HEK293 (cell line): ENCODE measurements around the gene MAML3.

Experiments used
- CTCF ChIA-PET: fragments of 350-600 bp; formaldehyde crosslinking; extraction: SDS; loops from one replicate; lab custom pipeline; 2021; ENCODE audit warnings: antibody characterized with exemption; lab: Yijun Ruan, JAX
- POLR2A ChIA-PET: fragments of 300-600 bp; formaldehyde crosslinking; extraction: SDS; loops from one replicate; lab custom pipeline; 2020; ENCODE audit warnings: antibody characterized with exemption, inconsistent platforms; lab: Yijun Ruan, JAX
- H3K27ac ChIP-seq: fragments of 200-500 bp; sonication (Bioruptor generic); 2 replicates; pipeline ENCODE4 v1.5.1; 2014; ENCODE audit warnings: low read depth, low read length, control low read depth, inconsistent platforms; ENCODE audit errors: extremely low read depth
- H3K36me3 ChIP-seq, 2 experiments: fragments of 200-500 bp in 1 of 2; sonication (Bioruptor generic) in 1 of 2; 1 replicate in 1 of 2; 2 replicates in 1 of 2; pipeline ENCODE4 v1.5.1; 2014 to 2017; ENCODE audit warnings: inconsistent platforms in 2 of 2, low read length in 2 of 2; ENCODE audit not compliant: control insufficient read depth in 2 of 2, insufficient read depth in 1 of 2
- H3K4me1 ChIP-seq: fragments of 200-500 bp; sonication (Bioruptor generic); 2 replicates; pipeline ENCODE4 v1.5.1; 2014; ENCODE audit warnings: mild to moderate bottlenecking, low read length, inconsistent platforms; ENCODE audit not compliant: control insufficient read depth, insufficient read depth
- H3K4me3 ChIP-seq: 2 replicates; pipeline ENCODE4 v1.5.1; 2011; ENCODE audit warnings: low read depth, mild to moderate bottlenecking, control low read depth, low read length, moderate library complexity
- H3K9me3 ChIP-seq: fragments of 200-500 bp; sonication (Bioruptor generic); 2 replicates; pipeline ENCODE4 v1.5.1; 2014; ENCODE audit warnings: low read depth, low read length, inconsistent platforms; ENCODE audit not compliant: control insufficient read depth, insufficient read depth
- GLI2 ChIP-seq: fragments of 450-650 bp; formaldehyde crosslinking; IDR thresholded peaks from 2 replicates; pipeline ENCODE4; 2017; ENCODE audit warnings: missing biosample characterization, missing genetic modification characterization, low read depth, borderline replicate concordance
- GLIS2 ChIP-seq: fragments of 450-650 bp; formaldehyde crosslinking; IDR thresholded peaks from 2 replicates; pipeline ENCODE4 v1.5.1; 2016; ENCODE audit warnings: missing biosample characterization, missing genetic modification characterization
- MYNN ChIP-seq: fragments of 450-650 bp; formaldehyde crosslinking; IDR thresholded peaks from 2 replicates; pipeline ENCODE4 v1.5.1; 2016; ENCODE audit warnings: missing biosample characterization, missing genetic modification characterization, borderline replicate concordance
- ZBTB10 ChIP-seq: fragments of 450-650 bp; formaldehyde crosslinking; IDR thresholded peaks from 2 replicates; pipeline ENCODE4 v1.5.1; 2016; ENCODE audit warnings: missing biosample characterization, missing genetic modification characterization
- ZEB2 ChIP-seq: fragments of 450-650 bp; formaldehyde crosslinking; IDR thresholded peaks from 2 replicates; pipeline ENCODE4 v1.5.1; 2016; ENCODE audit warnings: missing biosample characterization, missing genetic modification characterization
- ZNF398 ChIP-seq: fragments of 450-650 bp; formaldehyde crosslinking; IDR thresholded peaks from 2 replicates; pipeline ENCODE4 v1.5.1; 2017; ENCODE audit warnings: missing biosample characterization, missing genetic modification characterization
- ZNF48 ChIP-seq: fragments of 450-650 bp; formaldehyde crosslinking; IDR thresholded peaks from 2 replicates; pipeline ENCODE4 v1.5.1; 2016; ENCODE audit warnings: missing biosample characterization, missing genetic modification characterization
- ZNF513 ChIP-seq: fragments of 450-650 bp; IDR thresholded peaks from 2 replicates; pipeline ENCODE4 v1.5.1; 2018; ENCODE audit warnings: missing biosample characterization, missing genetic modification characterization
- ZNF529 ChIP-seq: fragments of 450-650 bp; formaldehyde crosslinking; IDR thresholded peaks from 2 replicates; pipeline ENCODE4 v1.5.1; 2017; ENCODE audit warnings: missing genetic modification characterization, missing biosample characterization; ENCODE audit not compliant: insufficient replicate concordance
- ZNF558 ChIP-seq: fragments of 450-650 bp; formaldehyde crosslinking; IDR thresholded peaks from 2 replicates; pipeline ENCODE4 v1.5.1; 2016; ENCODE audit warnings: missing biosample characterization, missing genetic modification characterization
- ZNF654 ChIP-seq: fragments of 450-650 bp; formaldehyde crosslinking; IDR thresholded peaks from 2 replicates; pipeline ENCODE4 v1.5.1; 2016; ENCODE audit warnings: low read depth, missing biosample characterization, missing genetic modification characterization
- ZNF791 ChIP-seq: fragments of 450-650 bp; formaldehyde crosslinking; IDR thresholded peaks from 2 replicates; pipeline ENCODE4 v1.5.1; 2016; ENCODE audit warnings: missing biosample characterization, missing genetic modification characterization
- TF ChIP-seq, protein P1 (sequence below): fragments of 450-650 bp; formaldehyde crosslinking; IDR thresholded peaks from 2 replicates; pipeline ENCODE4 v1.5.1; 2016; ENCODE audit warnings: missing biosample characterization, missing genetic modification characterization

MAML3 gene

GRCh38 chr4:139715746-139716391 lies 438.1 kb downstream of the MAML3 start (continued):
- TF ChIP-seq, protein P1, sequence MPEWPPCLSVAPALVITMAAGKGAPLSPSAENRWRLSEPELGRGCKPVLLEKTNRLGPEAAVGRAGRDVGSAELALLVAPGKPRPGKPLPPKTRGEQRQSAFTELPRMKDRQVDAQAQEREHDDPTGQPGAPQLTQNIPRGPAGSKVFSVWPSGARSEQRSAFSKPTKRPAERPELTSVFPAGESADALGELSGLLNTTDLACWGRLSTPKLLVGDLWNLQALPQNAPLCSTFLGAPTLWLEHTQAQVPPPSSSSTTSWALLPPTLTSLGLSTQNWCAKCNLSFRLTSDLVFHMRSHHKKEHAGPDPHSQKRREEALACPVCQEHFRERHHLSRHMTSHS (tag by site-specific recombination) = no peak
- TF ChIP-seq ZNF398 = no peak
- no peak for TF ChIP-seq MYNN (tag by site-specific recombination)
- no peak for TF ChIP-seq ZEB2 (tag by site-specific recombination)
- TF ChIP-seq, all 188 proteins: peak for 0

DNA sequence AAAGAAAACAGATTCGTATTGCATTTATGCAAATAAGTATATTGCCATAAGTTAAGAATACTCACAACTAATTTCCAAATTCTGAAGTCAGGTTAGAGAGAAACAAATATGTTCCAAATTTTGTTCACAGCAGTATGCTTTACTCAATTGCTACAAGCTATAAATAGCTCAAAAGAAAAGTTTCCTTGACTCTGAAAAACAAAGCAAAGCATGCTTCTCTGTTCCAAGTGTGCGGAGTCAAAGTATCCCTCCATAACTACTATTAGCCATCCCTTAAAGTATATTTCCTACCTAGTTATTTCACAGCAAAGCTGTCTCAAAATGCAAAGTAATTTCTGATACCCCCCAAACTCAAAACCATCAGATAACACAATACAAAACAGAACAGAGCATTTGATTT lies 441.1 kb downstream of the MAML3 start:
- no peaks in the 10 kb centered on the region for H3K9me3 ChIP-seq
- no peak overlapping the region for H3K27ac ChIP-seq
- no peaks in the 10 kb centered on the region for H3K4me1 ChIP-seq
- no peak overlapping the region for H3K4me3 ChIP-seq
- ChIA-PET POLR2A (no interaction called here), CTCF (interaction anchor here (1.7 kb wide), 1 partner anchor 8 kb away, joined by 4 read pairs; no protein-coding TSS in a partner anchor)
- TF ChIP-seq ZBTB10 (tag by site-specific recombination) = no peak
- TF ChIP-seq ZNF558 (tag by site-specific recombination) = no peak
- no peak for TF ChIP-seq ZNF791 (tag by site-specific recombination)
- no peak for TF ChIP-seq GLI2
- TF ChIP-seq ZNF513 = no peak
- peaks cover 0 to 3% of the 10 kb centered on the region in 2 experiments; a peak in 1 of 3 replicates for H3K36me3 ChIP-seq

GRCh38 chr4:139711461-139711860 lies 442.5 kb downstream of the MAML3 start:
- peaks cover 0 to 2% of the 10 kb centered on the region in 2 experiments; a peak in 1 of 3 replicates for H3K36me3 ChIP-seq
- no peaks in the 10 kb centered on the region for H3K4me1 ChIP-seq
- H3K4me3 ChIP-seq = no peak overlapping the region
- no peak overlapping the region for H3K27ac ChIP-seq
- no peaks in the 10 kb centered on the region for H3K9me3 ChIP-seq
- ChIA-PET POLR2A (no interaction called here), CTCF (no interaction called here)
- TF ChIP-seq ZNF48 (tag by site-specific recombination) = no peak
- no peak for TF ChIP-seq ZNF529 (tag by site-specific recombination)
- TF ChIP-seq GLIS2 (tag by site-specific recombination) = no peak
- no peak for TF ChIP-seq ZNF654 (tag by site-specific recombination)
- TF ChIP-seq, all 188 proteins: peak for 0
